ENCODE measurements around the gene FNDC3B. TPM values are rescaled to one million over a fixed set of nuclear protein-coding genes. Genes with fewer than 3 reads are reported as not detected.

The FNDC3B gene
- total RNA-seq, 1 donor from 2014 or later: 290 TPM

GRCh38 chr3:172216267-172216666 lies 176.9 kb downstream of the FNDC3B start:
- DNase-seq (ENCODE audit: low spot score): no peak
- Mint-ChIP-seq H3K27ac (ENCODE audit: unreplicated experiment) (peak overlapping the region; percentile 57), H3K4me1 (ENCODE audit: low read depth) (peaks cover 93% of the 10 kb centered on the region), H3K4me3 (ENCODE audit: unreplicated experiment) (no peak overlapping the region), H3K27me3 (ENCODE audit: low read depth) (no peaks in the 10 kb centered on the region), H3K36me3 (ENCODE audit: low read depth) (peaks cover 7% of the 10 kb centered on the region), H3K9me3 (ENCODE audit: low read depth) (no peaks in the 10 kb centered on the region)
- TF ChIP-seq CTCF (IDR thresholded peaks at IDR 0.05): no peak

- H3K4me1 Mint-ChIP-seq (ENCODE audit: low read depth): peaks cover 93% of the 10 kb centered on the region
- H3K9me3 Mint-ChIP-seq (ENCODE audit: low read depth): no peaks in the 10 kb centered on the region
- H3K27ac Mint-ChIP-seq (ENCODE audit: unreplicated experiment): peak overlapping the region; percentile 85
- no peak overlapping the region for H3K4me3 Mint-ChIP-seq (ENCODE audit: unreplicated experiment)
- no peaks in the 10 kb centered on the region for H3K27me3 Mint-ChIP-seq (ENCODE audit: low read depth)
- DNase-seq (ENCODE audit: low spot score): no peak
- no peak for TF ChIP-seq CTCF (IDR thresholded peaks at IDR 0.05)
- H3K36me3 Mint-ChIP-seq (ENCODE audit: low read depth): peaks cover 7% of the 10 kb centered on the region
These were observed 177.5 kb downstream of the FNDC3B start for GRCh38 chr3:172216911-172217310.

- Mint-ChIP-seq H3K27ac (ENCODE audit: unreplicated experiment) (peak overlapping the region; percentile 85), H3K36me3 (ENCODE audit: low read depth) (peaks cover 6% of the 10 kb centered on the region), H3K4me3 (ENCODE audit: unreplicated experiment) (no peak overlapping the region), H3K9me3 (ENCODE audit: low read depth) (no peaks in the 10 kb centered on the region), H3K4me1 (ENCODE audit: low read depth) (peaks cover 89% of the 10 kb centered on the region), H3K27me3 (ENCODE audit: low read depth) (no peaks in the 10 kb centered on the region)
- DNase-seq (ENCODE audit: low spot score): no peak
- no peak for TF ChIP-seq CTCF (IDR thresholded peaks at IDR 0.05)
These were observed 178.5 kb downstream of the FNDC3B start for GRCh38 chr3:172217877-172218276.

- Mint-ChIP-seq H3K9me3 (ENCODE audit: low read depth) (no peaks in the 10 kb centered on the region), H3K27ac (ENCODE audit: unreplicated experiment) (peak overlapping the region; percentile 85), H3K36me3 (ENCODE audit: low read depth) (peaks cover 4% of the 10 kb centered on the region), H3K4me3 (ENCODE audit: unreplicated experiment) (no peak overlapping the region), H3K4me1 (ENCODE audit: low read depth) (peaks cover 88% of the 10 kb centered on the region), H3K27me3 (ENCODE audit: low read depth) (no peaks in the 10 kb centered on the region)
- DNase-seq (ENCODE audit: low spot score): no peak
- no peak for TF ChIP-seq CTCF (IDR thresholded peaks at IDR 0.05)
These were observed 179.3 kb downstream of the FNDC3B start for GRCh38 chr3:172218350-172219323.

GRCh38 chr3:172219750-172220149 lies 180.4 kb downstream of the FNDC3B start:
- TF ChIP-seq CTCF (IDR thresholded peaks at IDR 0.05): no peak
- Mint-ChIP-seq H3K27ac (ENCODE audit: unreplicated experiment) (peak overlapping the region; percentile 74), H3K27me3 (ENCODE audit: low read depth) (no peaks in the 10 kb centered on the region), H3K4me1 (ENCODE audit: low read depth) (peaks cover 84% of the 10 kb centered on the region), H3K36me3 (ENCODE audit: low read depth) (peaks cover 4% of the 10 kb centered on the region), H3K9me3 (ENCODE audit: low read depth) (no peaks in the 10 kb centered on the region), H3K4me3 (ENCODE audit: unreplicated experiment) (no peak overlapping the region)
- no peak for DNase-seq (ENCODE audit: low spot score)

Measured in chondrocyte (in vitro differentiated cells).